ENCODE measurements around the gene SPG11.

Gene SPG11

GRCh38 chr15:44595656-44596510 lies 67.6 kb downstream of the SPG11 start:
- Histone ChIP-seq H3K4me1 (ENCODE audit: control insufficient read depth in 2 of 2, insufficient read depth in 2 of 2, low read length in 2 of 2) (no peaks in the 10 kb centered on the region), H3K4me3 (ENCODE audit: low read length in 2 of 2) (no peak overlapping the region), H3K36me3 (ENCODE audit: control insufficient read depth in 2 of 2, insufficient read depth in 2 of 2, low read length in 2 of 2) (peaks cover 71 to 73% of the 10 kb centered on the region in 2 donors), H3K27me3 (ENCODE audit: control insufficient read depth in 2 of 2, insufficient read depth in 2 of 2, low read length in 2 of 2) (no peaks in the 10 kb centered on the region), H3K9ac (ENCODE audit: low read depth in 1 of 2, low read length in 2 of 2) (no peak overlapping the region), H3K9me3 (ENCODE audit: control insufficient read depth in 2 of 2, low read length in 2 of 2) (no peaks in the 10 kb centered on the region), H3K27ac (ENCODE audit: low read depth in 2 of 2, low read length in 2 of 2) (no peak overlapping the region)

GRCh38 chr15:44595246-44595645 lies 68.2 kb downstream of the SPG11 start:
- no peaks in the 10 kb centered on the region for H3K4me1 ChIP-seq (ENCODE audit: control insufficient read depth in 2 of 2, insufficient read depth in 2 of 2, low read length in 2 of 2)
- H3K9me3 ChIP-seq (ENCODE audit: control insufficient read depth in 2 of 2, low read length in 2 of 2): no peaks in the 10 kb centered on the region
- H3K9ac ChIP-seq (ENCODE audit: low read depth in 1 of 2, low read length in 2 of 2): no peak overlapping the region
- no peak overlapping the region for H3K4me3 ChIP-seq (ENCODE audit: low read length in 2 of 2)
- H3K27me3 ChIP-seq (ENCODE audit: control insufficient read depth in 2 of 2, insufficient read depth in 2 of 2, low read length in 2 of 2): no peaks in the 10 kb centered on the region
- no peak overlapping the region for H3K27ac ChIP-seq (ENCODE audit: low read depth in 2 of 2, low read length in 2 of 2)
- H3K36me3 ChIP-seq (ENCODE audit: control insufficient read depth in 2 of 2, insufficient read depth in 2 of 2, low read length in 2 of 2): peaks cover 74 to 75% of the 10 kb centered on the region in 2 donors

GRCh38 chr15:44593042-44593736 lies 70.3 kb downstream of the SPG11 start:
- no peak overlapping the region for H3K9ac ChIP-seq (ENCODE audit: low read depth in 1 of 2, low read length in 2 of 2)
- H3K36me3 ChIP-seq (ENCODE audit: control insufficient read depth in 2 of 2, insufficient read depth in 2 of 2, low read length in 2 of 2): peaks cover 78 to 80% of the 10 kb centered on the region in 2 donors
- no peak overlapping the region for H3K4me3 ChIP-seq (ENCODE audit: low read length in 2 of 2)
- no peaks in the 10 kb centered on the region for H3K9me3 ChIP-seq (ENCODE audit: control insufficient read depth in 2 of 2, low read length in 2 of 2)
- H3K27me3 ChIP-seq (ENCODE audit: control insufficient read depth in 2 of 2, insufficient read depth in 2 of 2, low read length in 2 of 2): no peaks in the 10 kb centered on the region
- no peak overlapping the region for H3K27ac ChIP-seq (ENCODE audit: low read depth in 2 of 2, low read length in 2 of 2)
- no peaks in the 10 kb centered on the region for H3K4me1 ChIP-seq (ENCODE audit: control insufficient read depth in 2 of 2, insufficient read depth in 2 of 2, low read length in 2 of 2)

- no peaks in the 10 kb centered on the region for H3K4me1 ChIP-seq (ENCODE audit: control insufficient read depth in 2 of 2, insufficient read depth in 2 of 2, low read length in 2 of 2)
Observed at GRCh38 chr15:44591326-44591725, 72.1 kb downstream of the SPG11 start.

GRCh38 chr15:44588541-44588940 lies 74.9 kb downstream of the SPG11 start:
- no peak overlapping the region for H3K4me3 ChIP-seq (ENCODE audit: low read length in 2 of 2)
- no peaks in the 10 kb centered on the region for H3K9me3 ChIP-seq (ENCODE audit: control insufficient read depth in 2 of 2, low read length in 2 of 2)
- H3K27ac ChIP-seq (ENCODE audit: low read depth in 2 of 2, low read length in 2 of 2): no peak overlapping the region
- no peaks in the 10 kb centered on the region for H3K27me3 ChIP-seq (ENCODE audit: control insufficient read depth in 2 of 2, insufficient read depth in 2 of 2, low read length in 2 of 2)
- peaks cover 73 to 78% of the 10 kb centered on the region in 2 donors for H3K36me3 ChIP-seq (ENCODE audit: control insufficient read depth in 2 of 2, insufficient read depth in 2 of 2, low read length in 2 of 2)
- no peaks in the 10 kb centered on the region for H3K4me1 ChIP-seq (ENCODE audit: control insufficient read depth in 2 of 2, insufficient read depth in 2 of 2, low read length in 2 of 2)
- H3K9ac ChIP-seq (ENCODE audit: low read depth in 1 of 2, low read length in 2 of 2): no peak overlapping the region

More at GRCh38 chr15:44591326-44591725, 72.1 kb downstream of the SPG11 start:
- Histone ChIP-seq H3K27ac (ENCODE audit: low read depth in 2 of 2, low read length in 2 of 2) (no peak overlapping the region), H3K36me3 (ENCODE audit: control insufficient read depth in 2 of 2, insufficient read depth in 2 of 2, low read length in 2 of 2) (peaks cover 75 to 78% of the 10 kb centered on the region in 2 donors), H3K27me3 (ENCODE audit: control insufficient read depth in 2 of 2, insufficient read depth in 2 of 2, low read length in 2 of 2) (no peaks in the 10 kb centered on the region), H3K9me3 (ENCODE audit: control insufficient read depth in 2 of 2, low read length in 2 of 2) (no peaks in the 10 kb centered on the region), H3K4me3 (ENCODE audit: low read length in 2 of 2) (no peak overlapping the region), H3K9ac (ENCODE audit: low read depth in 1 of 2, low read length in 2 of 2) (no peak overlapping the region)

- Histone ChIP-seq H3K36me3 (ENCODE audit: control insufficient read depth in 2 of 2, insufficient read depth in 2 of 2, low read length in 2 of 2) (peaks cover 62% of the 10 kb centered on the region in 2 donors), H3K4me3 (ENCODE audit: low read length in 2 of 2) (no peak overlapping the region), H3K9ac (ENCODE audit: low read depth in 1 of 2, low read length in 2 of 2) (no peak overlapping the region), H3K4me1 (ENCODE audit: control insufficient read depth in 2 of 2, insufficient read depth in 2 of 2, low read length in 2 of 2) (no peaks in the 10 kb centered on the region), H3K27ac (ENCODE audit: low read depth in 2 of 2, low read length in 2 of 2) (no peak overlapping the region), H3K9me3 (ENCODE audit: control insufficient read depth in 2 of 2, low read length in 2 of 2) (no peaks in the 10 kb centered on the region), H3K27me3 (ENCODE audit: control insufficient read depth in 2 of 2, insufficient read depth in 2 of 2, low read length in 2 of 2) (no peaks in the 10 kb centered on the region)
Observed at GRCh38 chr15:44585633-44586032, 77.8 kb downstream of the SPG11 start.

GRCh38 chr15:44584162-44584749 lies 79.2 kb downstream of the SPG11 start:
- Histone ChIP-seq H3K4me3 (ENCODE audit: low read length in 2 of 2) (no peak overlapping the region), H3K4me1 (ENCODE audit: control insufficient read depth in 2 of 2, insufficient read depth in 2 of 2, low read length in 2 of 2) (no peaks in the 10 kb centered on the region), H3K9me3 (ENCODE audit: control insufficient read depth in 2 of 2, low read length in 2 of 2) (no peaks in the 10 kb centered on the region), H3K27me3 (ENCODE audit: control insufficient read depth in 2 of 2, insufficient read depth in 2 of 2, low read length in 2 of 2) (no peaks in the 10 kb centered on the region), H3K9ac (ENCODE audit: low read depth in 1 of 2, low read length in 2 of 2) (no peak overlapping the region), H3K36me3 (ENCODE audit: control insufficient read depth in 2 of 2, insufficient read depth in 2 of 2, low read length in 2 of 2) (peaks cover 52 to 57% of the 10 kb centered on the region in 2 donors), H3K27ac (ENCODE audit: low read depth in 2 of 2, low read length in 2 of 2) (no peak overlapping the region)

- Histone ChIP-seq H3K4me1 (ENCODE audit: control insufficient read depth in 2 of 2, insufficient read depth in 2 of 2, low read length in 2 of 2) (no peaks in the 10 kb centered on the region), H3K4me3 (ENCODE audit: low read length in 2 of 2) (no peak overlapping the region), H3K27ac (ENCODE audit: low read depth in 2 of 2, low read length in 2 of 2) (no peak overlapping the region), H3K9ac (ENCODE audit: low read depth in 1 of 2, low read length in 2 of 2) (no peak overlapping the region), H3K36me3 (ENCODE audit: control insufficient read depth in 2 of 2, insufficient read depth in 2 of 2, low read length in 2 of 2) (peaks cover 29 to 31% of the 10 kb centered on the region in 2 donors), H3K27me3 (ENCODE audit: control insufficient read depth in 2 of 2, insufficient read depth in 2 of 2, low read length in 2 of 2) (no peaks in the 10 kb centered on the region), H3K9me3 (ENCODE audit: control insufficient read depth in 2 of 2, low read length in 2 of 2) (no peaks in the 10 kb centered on the region)
Observed at GRCh38 chr15:44580105-44580504, 83.4 kb downstream of the SPG11 start.

- no peaks in the 10 kb centered on the region for H3K4me1 ChIP-seq (ENCODE audit: control insufficient read depth in 2 of 2, insufficient read depth in 2 of 2, low read length in 2 of 2)
- H3K4me3 ChIP-seq (ENCODE audit: low read length in 2 of 2): no peak overlapping the region
Observed at GRCh38 chr15:44574734-44575133, 88.7 kb downstream of the SPG11 start.

GRCh38 chr15:44573386-44573785 lies 90.1 kb downstream of the SPG11 start:
- H3K4me3 ChIP-seq (ENCODE audit: low read length in 2 of 2): no peak overlapping the region
- no peaks in the 10 kb centered on the region for H3K9me3 ChIP-seq (ENCODE audit: control insufficient read depth in 2 of 2, low read length in 2 of 2)
- no peak overlapping the region for H3K27ac ChIP-seq (ENCODE audit: low read depth in 2 of 2, low read length in 2 of 2)
- peaks cover 33 to 38% of the 10 kb centered on the region in 2 donors for H3K36me3 ChIP-seq (ENCODE audit: control insufficient read depth in 2 of 2, insufficient read depth in 2 of 2, low read length in 2 of 2)
- no peaks in the 10 kb centered on the region for H3K27me3 ChIP-seq (ENCODE audit: control insufficient read depth in 2 of 2, insufficient read depth in 2 of 2, low read length in 2 of 2)
- no peak overlapping the region for H3K9ac ChIP-seq (ENCODE audit: low read depth in 1 of 2, low read length in 2 of 2)
- no peaks in the 10 kb centered on the region for H3K4me1 ChIP-seq (ENCODE audit: control insufficient read depth in 2 of 2, insufficient read depth in 2 of 2, low read length in 2 of 2)

More at GRCh38 chr15:44574734-44575133, 88.7 kb downstream of the SPG11 start:
- no peaks in the 10 kb centered on the region for H3K9me3 ChIP-seq (ENCODE audit: control insufficient read depth in 2 of 2, low read length in 2 of 2)
- no peaks in the 10 kb centered on the region for H3K27me3 ChIP-seq (ENCODE audit: control insufficient read depth in 2 of 2, insufficient read depth in 2 of 2, low read length in 2 of 2)
- peaks cover 28 to 32% of the 10 kb centered on the region in 2 donors for H3K36me3 ChIP-seq (ENCODE audit: control insufficient read depth in 2 of 2, insufficient read depth in 2 of 2, low read length in 2 of 2)
- no peak overlapping the region for H3K27ac ChIP-seq (ENCODE audit: low read depth in 2 of 2, low read length in 2 of 2)
- no peak overlapping the region for H3K9ac ChIP-seq (ENCODE audit: low read depth in 1 of 2, low read length in 2 of 2)
